H1 (cell line): ENCODE measurements around the gene FGGY. TPM values are rescaled to one million over a fixed set of nuclear protein-coding genes. Genes with fewer than 3 reads are reported as not detected.
"Not testable (repeated sequence)": the region's sequence is repeated elsewhere in the genome, so short reads cannot be mapped to it uniquely, and the experiment has no call there.

Experiments used
- CTCF ChIA-PET: fragments of 300-600 bp; sonication (Branson Sonifier 250); formaldehyde crosslinking; loops from one replicate; lab custom pipeline; 2021; ENCODE audit not compliant: partially characterized antibody; lab: Charles Lee
- POLR2A ChIA-PET: fragments of 300-600 bp; sonication (Branson Sonifier 250); formaldehyde crosslinking; loops from one replicate; lab custom pipeline; 2021; ENCODE audit warnings: inconsistent platforms; ENCODE audit not compliant: partially characterized antibody; lab: Charles Lee
- DNase-seq, 2 experiments: peaks; one replicate each; pipeline versions ENCODE4 v3.0.0 to v3.0.0-alpha.2; 2010 to 2022; ENCODE audit warnings: low spot score in 2 of 2, low read depth in 1 of 2, mixed read lengths in 1 of 2
- FAIRE-seq: peaks from 2 replicates; lab custom pipeline; 2011; peaks lifted over from hg19 to GRCh38; lab: Jason Lieb, UNC
- H2AFZ ChIP-seq: 2 replicates; pipeline ENCODE4 v1.8.1; 2012; ENCODE audit warnings: low read length, inconsistent platforms
- H2AK5ac ChIP-seq: 2 replicates; pipeline ENCODE4 v1.6.1; 2013; ENCODE audit warnings: low read depth, low read length
- H2BK120ac ChIP-seq: replicated peaks from 2 replicates; pipeline ENCODE3; 2013; ENCODE audit warnings: low read depth, low read length, inconsistent platforms
- H2BK12ac ChIP-seq: 2 replicates; pipeline ENCODE4 v1.6.1; 2013; ENCODE audit warnings: low read depth, low read length
- H2BK15ac ChIP-seq: 2 replicates; pipeline ENCODE4 v1.6.1; 2013; ENCODE audit warnings: low read length
- H2BK20ac ChIP-seq: 2 replicates; pipeline ENCODE4 v1.6.1; 2013; ENCODE audit warnings: low read length
- H2BK5ac ChIP-seq: 2 replicates; pipeline ENCODE4 v1.6.1; 2013; ENCODE audit warnings: low read depth, low read length
- H3K14ac ChIP-seq: 2 replicates; pipeline ENCODE4 v1.6.1; 2013; ENCODE audit warnings: inconsistent platforms; ENCODE audit not compliant: insufficient read length
- H3K18ac ChIP-seq: 2 replicates; pipeline ENCODE4 v1.6.1; 2013; ENCODE audit warnings: low read length; ENCODE audit errors: extremely low read depth
- H3K23ac ChIP-seq: 2 replicates; pipeline ENCODE4 v1.6.1; 2013; ENCODE audit warnings: inconsistent platforms; ENCODE audit not compliant: insufficient read length
- H3K23me2 ChIP-seq: 2 replicates; pipeline ENCODE4 v1.6.1; 2013; ENCODE audit warnings: low read depth, low read length
- H3K27ac ChIP-seq: 2 replicates; pipeline ENCODE4 v1.6.1; 2011; ENCODE audit warnings: low read depth, low read length, inconsistent platforms
- H3K27me3 ChIP-seq, 4 experiments: replicated peaks in 1 of 4; 1 replicate in 1 of 4; 2 replicates in 3 of 4; pipeline versions ENCODE4 v1.6.1 to v1.8.1; 2011 to 2013; ENCODE audit warnings: low read length in 3 of 4, mild to moderate bottlenecking in 3 of 4, inconsistent platforms in 2 of 4, mixed read lengths in 2 of 4, moderate library complexity in 1 of 4; ENCODE audit not compliant: control insufficient read depth in 3 of 4, insufficient read depth in 3 of 4; ENCODE audit errors: extremely low read depth in 1 of 4
- H3K36me3 ChIP-seq, 4 experiments: 2 replicates each; pipeline versions ENCODE4 v1.6.1 to v1.8.1; 2011 to 2013; ENCODE audit warnings: mild to moderate bottlenecking in 4 of 4, low read length in 3 of 4, moderate library complexity in 2 of 4, control low read depth in 1 of 4, inconsistent platforms in 1 of 4; ENCODE audit not compliant: insufficient read depth in 4 of 4, control insufficient read depth in 2 of 4
- H3K4ac ChIP-seq: replicated peaks from 2 replicates; pipeline ENCODE3; 2013; ENCODE audit warnings: low read length, low read depth, mixed read lengths, inconsistent platforms; ENCODE audit not compliant: insufficient read length
- H3K4me1 ChIP-seq, 4 experiments: replicated peaks in 1 of 4; 1 replicate in 1 of 4; 2 replicates in 3 of 4; pipeline versions ENCODE4 v1.6.1 to v1.8.1; 2011 to 2013; ENCODE audit warnings: low read length in 3 of 4, inconsistent platforms in 2 of 4, mixed read lengths in 1 of 4; ENCODE audit not compliant: insufficient read depth in 4 of 4, control insufficient read depth in 3 of 4
- H3K4me2 ChIP-seq, 2 experiments: 2 replicates each; pipeline versions ENCODE4 v1.6.1 to v1.8.1; 2011 to 2013; ENCODE audit warnings: low read depth in 2 of 2, low read length in 2 of 2, control low read depth in 1 of 2, inconsistent platforms in 1 of 2, mild to moderate bottlenecking in 1 of 2; ENCODE audit not compliant: insufficient read depth in 1 of 2
- H3K4me3 ChIP-seq, 4 experiments: fragments of 200-600, 300-600 bp in 1 of 4; sonication (generic), shearing (Covaris generic), sonication (Bioruptor Twin) in 1 of 4; 2 replicates each; pipeline versions ENCODE4 v1.5.1 to v1.8.1; 2011 to 2016; ENCODE audit warnings: low read length in 4 of 4, low read depth in 3 of 4, control low read depth in 2 of 4, inconsistent platforms in 2 of 4, mild to moderate bottlenecking in 2 of 4, mixed read lengths in 1 of 4, moderate library complexity in 1 of 4; ENCODE audit not compliant: insufficient read depth in 2 of 4; ENCODE audit errors: extremely low read depth in 1 of 4
- H3K56ac ChIP-seq: replicated peaks from 2 replicates; pipeline ENCODE3; 2013; ENCODE audit warnings: low read depth, mild to moderate bottlenecking, mixed read lengths, low read length, inconsistent platforms; ENCODE audit not compliant: insufficient read length
- H3K79me1 ChIP-seq: 2 replicates; pipeline ENCODE4 v1.6.1; 2013; ENCODE audit warnings: low read depth, low read length, control low read depth
- H3K79me2 ChIP-seq, 2 experiments: 2 replicates each; pipeline versions ENCODE4 v1.6.1 to v1.8.1; 2012 to 2013; ENCODE audit warnings: low read length in 2 of 2, mild to moderate bottlenecking in 2 of 2, inconsistent platforms in 1 of 2; ENCODE audit not compliant: insufficient read depth in 2 of 2, control insufficient read depth in 1 of 2
- H3K9ac ChIP-seq, 4 experiments: replicated peaks in 1 of 4; 1 replicate in 1 of 4; 2 replicates in 3 of 4; pipeline versions ENCODE4 v1.6.1 to v1.8.1; 2011 to 2013; ENCODE audit warnings: low read depth in 3 of 4, low read length in 3 of 4, control low read depth in 2 of 4, mild to moderate bottlenecking in 2 of 4, moderate library complexity in 2 of 4, inconsistent platforms in 1 of 4; ENCODE audit errors: extremely low read depth in 1 of 4
- H3K9me3 ChIP-seq, 2 experiments: 2 replicates each; pipeline versions ENCODE4 v1.6.1 to v1.8.1; 2012 to 2013; ENCODE audit warnings: mild to moderate bottlenecking in 2 of 2, moderate library complexity in 2 of 2, control low read depth in 1 of 2, inconsistent platforms in 1 of 2, low read depth in 1 of 2, low read length in 1 of 2, mixed read lengths in 1 of 2; ENCODE audit not compliant: insufficient read depth in 2 of 2
- H4K20me1 ChIP-seq, 2 experiments: replicated peaks in 1 of 2; 2 replicates each; pipeline versions ENCODE3 to v1.8.1; 2011 to 2013; ENCODE audit warnings: inconsistent platforms in 2 of 2, low read length in 2 of 2, mild to moderate bottlenecking in 1 of 2; ENCODE audit not compliant: insufficient read depth in 2 of 2, control insufficient read depth in 1 of 2
- H4K5ac ChIP-seq: 2 replicates; pipeline ENCODE4 v1.6.1; 2013; ENCODE audit warnings: low read length, low read depth, mixed read lengths, inconsistent platforms; ENCODE audit not compliant: insufficient read length
- H4K8ac ChIP-seq: 2 replicates; pipeline ENCODE4 v1.8.0; 2013; ENCODE audit warnings: mild to moderate bottlenecking, moderate library complexity, low read length, inconsistent platforms; ENCODE audit not compliant: insufficient read depth; ENCODE audit errors: extremely low read depth
- H4K91ac ChIP-seq: replicated peaks from 2 replicates; pipeline ENCODE3; 2013; ENCODE audit warnings: low read length, mixed read lengths, inconsistent platforms; ENCODE audit not compliant: insufficient read length
- WGBS, 2 experiments: shearing (Covaris generic) in 1 of 2; methylation state at CpG; one replicate each; pipeline versions ENCODE4 v1.1.6 to v1.1.7; 2013 to 2015; ENCODE audit warnings: low lambda C conversion rate in 2 of 2, mixed read lengths in 2 of 2, inconsistent platforms in 1 of 2, low coverage in 1 of 2, missing lambda C conversion rate in 1 of 2; ENCODE audit not compliant: insufficient replicate concordance in 2 of 2, insufficient coverage in 1 of 2, insufficient read length in 1 of 2; ENCODE audit errors: extremely low coverage in 1 of 2, missing lambda C conversion rate in 1 of 2; 5-methylcytosine and 5-hydroxymethylcytosine counted together
- polyA plus RNA-seq, 7 experiments: library from polyadenylated mRNA; depleted of rRNA in 3 of 7; stranded (reverse) in 5 of 7; unstranded in 2 of 7; fragments of >200 nt in 5 of 7; fragments of 200-250 nt in 2 of 7; gene quantifications; 1 replicate in 5 of 7; 2 replicates in 1 of 7; 4 replicates in 1 of 7; pipeline versions ENCODE4 v1.2.1 to v1.2.3, GENCODE V29; 2011 to 2013; ENCODE audit warnings: missing spikeins in 2 of 7, mixed read lengths in 2 of 7
- total RNA-seq: library from RNA; stranded (reverse); fragmentation: NEBNext Ultra II Directional; extraction: Animal tissue kit (Norgen Biotek cat#: 25700); gene quantifications from 2 replicates; pipeline ENCODE4 v1.2.1, GENCODE V29; 2021

FGGY gene
- total and polyA plus RNA-seq, 2 of the 8 experiments (the other 6 are each of a cell fraction or from before 2014, with no cell fraction given): 10.3 to 12.5 TPM

DNA sequence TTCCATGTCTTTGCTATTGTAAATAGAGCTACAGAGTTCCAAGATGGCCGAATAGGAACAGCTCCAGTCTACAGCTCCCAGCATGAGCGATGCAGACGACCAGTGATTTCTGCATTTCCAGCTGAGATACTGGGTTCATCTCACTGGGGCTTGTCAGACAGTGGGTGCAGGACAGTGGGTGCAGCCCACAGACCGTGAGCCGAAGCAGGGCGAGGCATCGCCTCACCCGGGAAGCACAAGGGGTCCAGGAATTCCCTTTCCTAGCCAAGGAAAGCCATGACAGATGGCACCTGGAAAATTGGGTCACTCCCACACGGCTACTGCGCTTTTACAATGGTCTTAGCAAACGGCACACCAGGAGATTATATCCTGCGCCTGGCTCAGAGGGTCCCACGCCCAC, 313.6 kb downstream of the FGGY start:
- H3K4me2 ChIP-seq, H4K5ac ChIP-seq, H3K4me1 ChIP-seq, FAIRE-seq, H2BK20ac ChIP-seq, H3K18ac ChIP-seq, H4K20me1 ChIP-seq, H2AK5ac ChIP-seq, H3K9ac ChIP-seq, H2BK12ac ChIP-seq, H3K27ac ChIP-seq, H4K8ac ChIP-seq, H3K14ac ChIP-seq, H3K56ac ChIP-seq, H3K23me2 ChIP-seq, DNase-seq, H2AFZ ChIP-seq, H3K79me1 ChIP-seq, H3K27me3 ChIP-seq, H3K4ac ChIP-seq, H3K23ac ChIP-seq, H2BK15ac ChIP-seq, H3K79me2 ChIP-seq, H2BK120ac ChIP-seq, H3K36me3 ChIP-seq, H4K91ac ChIP-seq, POLR2A ChIA-PET, H2BK5ac ChIP-seq, H3K4me3 ChIP-seq: not testable (repeated sequence)
- peaks cover 10 to 15% of the 10 kb centered on the region in 2 experiments; a peak in 3 of 4 replicates for H3K9me3 ChIP-seq
- 89% methylated on average over 13 of the region's 13 CpGs; no CpG with 5 or more reads in 1 of the 2 experiments for WGBS, 2 experiments
- CTCF ChIA-PET: interaction anchor here (0.8 kb wide), 1 partner anchor 10 kb away, joined by 3 read pairs; no protein-coding TSS in a partner anchor
